Measurements from ENCODE around the gene ZMYND8.
"Not testable (repeated sequence)": the region's sequence is repeated elsewhere in the genome, so short reads cannot be mapped to it uniquely, and the experiment has no call there.

Gene ZMYND8

GRCh38 chr20:47356526-47357295 is at the start of gene ZMYND8:
Gene ZMYND8 (minus strand): TSS chr20:47356699. CDS start chr20:47356670, 29 bp downstream.
- DNase-seq = peak; percentile 94

- no peak for DNase-seq
Measured at GRCh38 chr20:47405775-47406325, 49.4 kb upstream of the ZMYND8 start.

- no peak for DNase-seq
Measured at GRCh38 chr20:47400685-47401084, 44.2 kb upstream of the ZMYND8 start.

- peak; percentile 22 for DNase-seq
Measured at GRCh38 chr20:47397652-47398301, 41.3 kb upstream of the ZMYND8 start.

GRCh38 chr20:47396762-47397476 is 40.4 kb upstream of the ZMYND8 start:
- no peak for DNase-seq

GRCh38 chr20:47393796-47394514 is 37.5 kb upstream of the ZMYND8 start:
- DNase-seq = not testable (repeated sequence)

GRCh38 chr20:47392721-47393073 is 36.2 kb upstream of the ZMYND8 start:
- DNase-seq = no peak

GRCh38 chr20:47392015-47392720 is 35.7 kb upstream of the ZMYND8 start:
- DNase-seq = no peak

- DNase-seq = no peak
Measured at GRCh38 chr20:47391276-47392010, 34.9 kb upstream of the ZMYND8 start.

- no peak for DNase-seq
Measured at GRCh38 chr20:47389867-47390347, 33.4 kb upstream of the ZMYND8 start.

GRCh38 chr20:47385968-47386367 is 29.5 kb upstream of the ZMYND8 start:
- DNase-seq = not testable (repeated sequence)

- DNase-seq = no peak
Measured at GRCh38 chr20:47382746-47383415, 26.4 kb upstream of the ZMYND8 start.

GRCh38 chr20:47380481-47380880 is 24.0 kb upstream of the ZMYND8 start:
- DNase-seq = no peak

GRCh38 chr20:47379433-47380150 is 23.1 kb upstream of the ZMYND8 start:
- DNase-seq = no peak

GRCh38 chr20:47377122-47377722 is 20.7 kb upstream of the ZMYND8 start:
- no peak for DNase-seq

GRCh38 chr20:47376096-47376643 is 19.7 kb upstream of the ZMYND8 start:
- not testable (repeated sequence) for DNase-seq

GRCh38 chr20:47374121-47374520 is 17.6 kb upstream of the ZMYND8 start:
- DNase-seq = not testable (repeated sequence)

GRCh38 chr20:47373206-47373733 is 16.8 kb upstream of the ZMYND8 start:
- DNase-seq = no peak

All from NCI-H774 (cell line).